Measurements from ENCODE around the gene GHRHR.

Gene GHRHR

GRCh38 chr7:31004393-31004792 is 40.6 kb downstream of the GHRHR start:
- no peak overlapping the region for H3K4me3 ChIP-seq (ENCODE audit: low read length)
- no peaks in the 10 kb centered on the region for H3K36me3 ChIP-seq (ENCODE audit: control insufficient read depth, low read length)
- no peak overlapping the region for H3K27ac ChIP-seq (ENCODE audit: low read depth, low read length)
- peaks cover 19% of the 10 kb centered on the region for H3K27me3 ChIP-seq (ENCODE audit: control insufficient read depth, low read length)
- H3K4me1 ChIP-seq (ENCODE audit: control insufficient read depth, low read length): no peaks in the 10 kb centered on the region
- H3F3A ChIP-seq (ENCODE audit: control insufficient read depth, insufficient read depth): no peaks in the 10 kb centered on the region
- no peaks in the 10 kb centered on the region for H3K9me3 ChIP-seq (ENCODE audit: control insufficient read depth, insufficient read depth, low read length)
- H3K4me2 ChIP-seq (ENCODE audit: low read length): no peak overlapping the region
- H3K79me2 ChIP-seq (ENCODE audit: control insufficient read depth, low read length): no peaks in the 10 kb centered on the region
- no peaks in the 10 kb centered on the region for H3K9me2 ChIP-seq (replicated peaks; ENCODE audit: control insufficient read depth, low read length)
- H4K20me1 ChIP-seq (ENCODE audit: control insufficient read depth, insufficient read depth, low read depth, low read length): no peaks in the 10 kb centered on the region
- TF ChIP-seq CTCF (IDR thresholded peaks at IDR 0.05; ENCODE audit: low read depth, low read length, poor library complexity, severe bottlenecking): no peak
- TF ChIP-seq EZH2phosphoT487 (IDR thresholded peaks at IDR 0.05; ENCODE audit: borderline replicate concordance, low read length): no peak

GRCh38 chr7:31006857-31007256 is 43.1 kb downstream of the GHRHR start:
- Histone ChIP-seq H3K27me3 (ENCODE audit: control insufficient read depth, low read length) (peaks cover 28% of the 10 kb centered on the region), H3K9me2 (replicated peaks; ENCODE audit: control insufficient read depth, low read length) (no peaks in the 10 kb centered on the region), H3F3A (ENCODE audit: control insufficient read depth, insufficient read depth) (no peaks in the 10 kb centered on the region), H3K79me2 (ENCODE audit: control insufficient read depth, low read length) (no peaks in the 10 kb centered on the region), H3K27ac (ENCODE audit: low read depth, low read length) (no peak overlapping the region), H3K4me2 (ENCODE audit: low read length) (no peak overlapping the region), H4K20me1 (ENCODE audit: control insufficient read depth, insufficient read depth, low read depth, low read length) (no peaks in the 10 kb centered on the region), H3K9me3 (ENCODE audit: control insufficient read depth, insufficient read depth, low read length) (no peaks in the 10 kb centered on the region), H3K4me3 (ENCODE audit: low read length) (no peak overlapping the region), H3K4me1 (ENCODE audit: control insufficient read depth, low read length) (no peaks in the 10 kb centered on the region), H3K36me3 (ENCODE audit: control insufficient read depth, low read length) (no peaks in the 10 kb centered on the region)
- TF ChIP-seq EZH2phosphoT487 (IDR thresholded peaks at IDR 0.05; ENCODE audit: borderline replicate concordance, low read length): no peak
- no peak for TF ChIP-seq CTCF (IDR thresholded peaks at IDR 0.05; ENCODE audit: low read depth, low read length, poor library complexity, severe bottlenecking)

- H3K79me2 ChIP-seq (ENCODE audit: control insufficient read depth, low read length): no peaks in the 10 kb centered on the region
- H3K9me3 ChIP-seq (ENCODE audit: control insufficient read depth, insufficient read depth, low read length): no peaks in the 10 kb centered on the region
- H4K20me1 ChIP-seq (ENCODE audit: control insufficient read depth, insufficient read depth, low read depth, low read length): no peaks in the 10 kb centered on the region
- no peaks in the 10 kb centered on the region for H3K9me2 ChIP-seq (replicated peaks; ENCODE audit: control insufficient read depth, low read length)
- H3K4me2 ChIP-seq (ENCODE audit: low read length): no peak overlapping the region
- H3K27ac ChIP-seq (ENCODE audit: low read depth, low read length): no peak overlapping the region
- H3K36me3 ChIP-seq (ENCODE audit: control insufficient read depth, low read length): no peaks in the 10 kb centered on the region
- H3K4me3 ChIP-seq (ENCODE audit: low read length): no peak overlapping the region
- H3F3A ChIP-seq (ENCODE audit: control insufficient read depth, insufficient read depth): no peaks in the 10 kb centered on the region
- H3K4me1 ChIP-seq (ENCODE audit: control insufficient read depth, low read length): no peaks in the 10 kb centered on the region
- H3K27me3 ChIP-seq (ENCODE audit: control insufficient read depth, low read length): peaks cover 28% of the 10 kb centered on the region
- TF ChIP-seq EZH2phosphoT487 (IDR thresholded peaks at IDR 0.05; ENCODE audit: borderline replicate concordance, low read length) (no peak), CTCF (IDR thresholded peaks at IDR 0.05; ENCODE audit: low read depth, low read length, poor library complexity, severe bottlenecking) (no peak)
Measured at GRCh38 chr7:31007634-31008033, 43.9 kb downstream of the GHRHR start.

- no peak for TF ChIP-seq CTCF (IDR thresholded peaks at IDR 0.05; ENCODE audit: low read depth, low read length, poor library complexity, severe bottlenecking)
- TF ChIP-seq EZH2phosphoT487 (IDR thresholded peaks at IDR 0.05; ENCODE audit: borderline replicate concordance, low read length): no peak
- peaks cover 5% of the 10 kb centered on the region for H3K27me3 ChIP-seq (ENCODE audit: control insufficient read depth, low read length)
- no peaks in the 10 kb centered on the region for H3K9me2 ChIP-seq (replicated peaks; ENCODE audit: control insufficient read depth, low read length)
- no peaks in the 10 kb centered on the region for H3K9me3 ChIP-seq (ENCODE audit: control insufficient read depth, insufficient read depth, low read length)
- H3K36me3 ChIP-seq (ENCODE audit: control insufficient read depth, low read length): no peaks in the 10 kb centered on the region
- H3K4me2 ChIP-seq (ENCODE audit: low read length): no peak overlapping the region
- no peak overlapping the region for H3K27ac ChIP-seq (ENCODE audit: low read depth, low read length)
- H3F3A ChIP-seq (ENCODE audit: control insufficient read depth, insufficient read depth): no peaks in the 10 kb centered on the region
- H3K79me2 ChIP-seq (ENCODE audit: control insufficient read depth, low read length): no peaks in the 10 kb centered on the region
- no peaks in the 10 kb centered on the region for H3K4me1 ChIP-seq (ENCODE audit: control insufficient read depth, low read length)
- H4K20me1 ChIP-seq (ENCODE audit: control insufficient read depth, insufficient read depth, low read depth, low read length): no peaks in the 10 kb centered on the region
- no peak overlapping the region for H3K4me3 ChIP-seq (ENCODE audit: low read length)
Measured at GRCh38 chr7:31014826-31015225, 51.1 kb downstream of the GHRHR start.
